NCI-H2196 (cell line): ENCODE data around the gene MAP2K4.

Experiments used
- DNase-seq: peaks from one replicate; lab custom pipeline; 2025; ENCODE audit not compliant: unreplicated experiment; lab: John Stamatoyannopoulos, UW

MAP2K4 gene

GRCh38 chr17:12037970-12038369 lies 17.3 kb downstream of the MAP2K4 start:
- DNase-seq = no peak

- no peak for DNase-seq
These were observed 19.8 kb downstream of the MAP2K4 start for GRCh38 chr17:12040478-12040877.

DNA sequence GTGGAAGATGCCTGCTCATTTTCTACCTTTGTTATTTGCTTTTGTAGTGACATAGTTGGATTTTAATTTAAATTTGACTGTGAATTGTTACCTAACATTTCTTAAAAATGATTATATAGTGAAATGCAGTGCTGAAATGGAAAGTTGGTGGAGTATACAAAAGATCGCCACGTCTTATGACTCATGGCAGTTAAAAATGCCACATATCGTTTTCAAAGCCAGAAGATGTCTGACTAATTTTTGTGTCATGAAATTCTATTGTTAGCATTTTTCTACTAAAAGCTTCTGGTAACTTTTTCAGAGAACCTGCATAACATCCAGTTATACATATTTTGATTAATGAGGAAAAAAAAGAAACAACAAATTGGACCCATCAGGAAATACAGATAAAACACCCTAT lies 20.6 kb downstream of the MAP2K4 start:
- no peak for DNase-seq

DNA sequence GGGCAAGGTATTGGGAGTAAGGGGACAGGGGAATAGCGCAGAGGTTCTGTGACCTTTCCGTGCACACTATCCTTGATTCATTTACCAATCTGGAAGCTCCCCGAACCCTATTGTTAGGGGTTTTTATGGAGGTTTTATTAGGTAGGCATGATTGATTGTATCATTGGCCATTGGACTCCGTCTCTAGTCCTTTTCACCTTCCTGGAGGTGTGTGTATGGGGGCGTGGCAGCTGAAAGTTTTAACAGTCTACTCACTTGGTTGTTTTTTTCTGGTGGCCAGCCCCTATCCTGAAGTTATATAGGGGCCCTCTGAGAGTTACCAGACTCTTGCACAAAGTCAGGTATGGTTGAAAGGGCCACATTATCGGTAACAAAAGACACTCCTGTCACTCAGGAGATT lies 23.0 kb downstream of the MAP2K4 start:
- no peak for DNase-seq

DNA sequence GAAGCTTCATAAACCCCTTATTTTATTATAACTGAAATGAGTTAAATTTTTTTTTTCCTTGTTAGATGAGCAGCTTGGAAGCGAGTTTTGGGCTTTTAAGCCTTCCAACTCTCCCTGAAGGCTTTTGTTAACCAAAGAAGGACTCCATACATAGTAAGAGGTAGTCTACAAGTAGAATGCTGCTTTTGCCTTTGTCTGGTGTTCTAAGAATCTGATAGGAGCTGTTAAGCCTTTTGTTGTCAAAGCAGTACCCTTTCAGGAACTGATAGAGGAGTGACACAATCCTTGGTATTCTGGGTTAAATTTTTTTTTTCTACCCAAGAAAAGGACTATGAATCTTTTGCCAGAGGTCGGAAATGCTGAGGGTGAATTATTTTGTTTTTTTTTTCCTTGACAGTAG lies 26.1 kb downstream of the MAP2K4 start:
- DNase-seq = no peak

DNA sequence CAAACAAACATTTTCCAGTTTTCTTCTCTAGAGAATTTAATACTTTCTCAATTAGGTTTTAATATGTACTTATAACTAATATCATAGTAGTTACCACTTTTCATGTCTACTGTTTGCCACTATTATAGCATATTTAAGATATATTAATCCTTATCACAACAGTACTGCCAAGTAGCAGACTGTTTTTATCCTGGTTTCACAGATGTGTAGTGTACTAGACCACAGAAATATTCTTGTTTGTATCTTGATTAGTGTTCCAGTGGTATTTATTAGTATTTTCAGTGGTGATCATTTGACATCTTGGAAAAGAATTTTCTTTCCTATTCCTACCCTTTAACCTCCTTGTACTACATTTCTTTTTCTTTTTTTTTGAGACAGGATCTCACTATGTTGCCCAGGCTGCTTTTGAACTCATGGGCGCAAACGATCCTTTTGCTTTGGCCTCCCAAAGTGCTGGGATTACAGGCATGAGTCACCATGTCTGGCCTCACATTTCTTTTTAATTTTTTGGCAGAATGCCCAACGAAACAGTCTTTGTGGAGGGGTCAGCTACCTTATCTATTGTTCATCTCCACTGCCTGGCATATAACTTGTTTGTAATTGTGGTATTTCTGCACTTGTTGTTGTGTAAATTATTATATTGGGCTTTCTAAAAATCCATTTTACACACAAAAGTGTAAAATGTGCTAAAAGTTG lies 27.2 kb downstream of the MAP2K4 start:
- DNase-seq = no peak

- DNase-seq = no peak
These were observed 28.3 kb downstream of the MAP2K4 start for GRCh38 chr17:12048843-12049473.

GRCh38 chr17:12050646-12051225 lies 30.1 kb downstream of the MAP2K4 start:
- no peak for DNase-seq

DNA sequence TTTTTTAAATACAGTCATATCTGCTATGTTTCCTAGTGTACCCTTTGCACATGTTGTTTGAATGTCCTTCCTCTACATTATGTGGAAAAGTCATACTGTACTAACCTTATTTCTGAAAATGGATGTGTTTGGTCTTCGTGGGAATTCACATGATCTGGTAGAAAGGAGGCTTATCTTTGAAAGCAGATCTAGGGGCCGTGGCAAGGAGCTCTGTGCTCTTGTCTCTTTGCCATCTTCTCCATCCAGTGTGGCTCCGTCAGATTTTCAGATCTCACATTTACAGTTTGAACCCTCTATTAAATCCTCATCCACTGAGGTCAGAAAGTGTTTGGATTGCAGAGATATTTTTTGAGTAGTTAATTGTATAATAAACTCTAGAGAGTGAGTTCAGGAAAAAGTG lies 32.9 kb downstream of the MAP2K4 start:
- DNase-seq = no peak

- DNase-seq = no peak
These were observed 35.2 kb downstream of the MAP2K4 start for GRCh38 chr17:12055889-12056288.

GRCh38 chr17:12057520-12057919 lies 36.8 kb downstream of the MAP2K4 start:
- no peak for DNase-seq

DNA sequence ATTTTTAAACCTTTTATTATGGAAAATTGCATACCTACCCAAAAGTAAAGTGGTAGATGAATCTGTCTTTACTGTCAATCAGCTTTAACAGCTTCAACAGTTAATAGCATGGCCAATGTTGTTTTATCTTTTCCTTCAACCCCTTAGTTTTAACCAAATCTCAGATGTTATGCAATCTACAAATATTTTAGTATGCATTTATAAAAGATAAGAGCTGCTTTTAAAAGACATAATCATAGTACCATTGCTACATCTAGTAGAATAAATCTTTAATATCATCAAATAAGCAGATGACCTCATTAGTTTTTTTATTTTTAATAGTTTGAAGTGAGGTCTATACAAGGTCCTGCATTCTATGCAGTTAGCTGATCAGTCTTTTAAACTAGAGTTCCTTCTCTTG lies 37.9 kb downstream of the MAP2K4 start:
- DNase-seq = no peak

- no peak for DNase-seq
These were observed 41.6 kb downstream of the MAP2K4 start for GRCh38 chr17:12062249-12062648.

DNA sequence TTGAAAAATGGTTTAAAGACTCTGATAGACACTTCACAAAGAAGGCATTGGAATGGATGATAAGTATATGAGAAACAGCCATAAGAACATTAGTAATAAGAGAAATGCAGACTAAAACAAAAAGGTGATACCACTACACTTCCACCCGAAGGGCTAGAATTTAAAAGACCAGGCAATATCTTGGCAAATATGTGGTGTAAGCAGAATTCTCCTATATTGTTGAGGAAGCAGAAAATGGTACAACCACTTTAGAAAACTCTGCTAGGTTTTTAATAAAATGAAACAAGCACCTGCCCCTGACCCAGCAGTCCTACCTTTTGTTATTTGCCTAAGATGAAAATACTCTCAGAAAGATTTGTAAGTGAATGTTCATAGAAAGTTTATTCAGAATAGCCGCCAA lies 43.7 kb downstream of the MAP2K4 start:
- DNase-seq = no peak

DNA sequence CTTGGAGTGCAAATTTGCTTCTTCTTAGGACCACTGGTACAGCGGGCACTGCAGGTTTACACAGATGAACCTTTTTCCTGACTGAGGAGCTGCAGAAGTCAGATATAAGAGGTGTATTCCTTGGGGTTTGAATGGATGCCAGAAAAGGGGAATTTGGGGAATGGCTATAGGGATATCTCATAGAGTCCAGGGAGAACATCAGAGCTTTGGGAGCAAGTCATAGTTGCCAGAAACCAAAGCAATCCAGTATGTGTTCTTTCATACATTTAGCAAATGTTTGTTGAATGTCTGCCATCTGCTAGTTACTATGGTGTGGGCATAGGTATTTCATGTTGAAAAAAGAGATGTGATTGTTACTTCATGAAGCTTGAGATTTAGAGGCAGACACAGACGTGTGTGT lies 46.8 kb downstream of the MAP2K4 start:
- DNase-seq = no peak

GRCh38 chr17:12068946-12069345 lies 48.3 kb downstream of the MAP2K4 start:
- DNase-seq = no peak

GRCh38 chr17:12070561-12070960 lies 49.9 kb downstream of the MAP2K4 start:
- no peak for DNase-seq

DNA sequence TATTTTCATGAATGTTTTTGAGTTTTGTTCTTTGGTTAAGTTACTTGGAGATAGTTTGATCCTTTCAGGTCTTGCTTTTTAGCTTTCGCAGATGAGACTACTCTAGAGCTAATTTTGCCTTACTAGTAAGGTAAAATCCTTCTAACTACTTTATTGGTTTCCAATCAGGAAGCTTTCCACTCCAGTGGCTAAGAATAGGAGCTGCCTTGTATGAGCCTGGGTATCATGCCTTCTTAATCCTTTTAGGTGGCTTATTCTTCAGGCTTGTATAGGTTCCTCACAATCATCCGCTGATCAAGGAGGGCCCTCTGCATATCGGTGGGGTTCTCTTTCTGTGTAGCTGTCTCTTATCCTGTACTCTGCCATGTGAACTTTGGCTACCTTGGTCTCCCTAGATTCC lies 53.7 kb downstream of the MAP2K4 start:
- DNase-seq = no peak

GRCh38 chr17:12077773-12078172 lies 57.1 kb downstream of the MAP2K4 start:
- DNase-seq = no peak

GRCh38 chr17:12078791-12079190 lies 58.1 kb downstream of the MAP2K4 start:
- DNase-seq = no peak

GRCh38 chr17:12081720-12082119 lies 61.0 kb downstream of the MAP2K4 start:
- no peak for DNase-seq

DNA sequence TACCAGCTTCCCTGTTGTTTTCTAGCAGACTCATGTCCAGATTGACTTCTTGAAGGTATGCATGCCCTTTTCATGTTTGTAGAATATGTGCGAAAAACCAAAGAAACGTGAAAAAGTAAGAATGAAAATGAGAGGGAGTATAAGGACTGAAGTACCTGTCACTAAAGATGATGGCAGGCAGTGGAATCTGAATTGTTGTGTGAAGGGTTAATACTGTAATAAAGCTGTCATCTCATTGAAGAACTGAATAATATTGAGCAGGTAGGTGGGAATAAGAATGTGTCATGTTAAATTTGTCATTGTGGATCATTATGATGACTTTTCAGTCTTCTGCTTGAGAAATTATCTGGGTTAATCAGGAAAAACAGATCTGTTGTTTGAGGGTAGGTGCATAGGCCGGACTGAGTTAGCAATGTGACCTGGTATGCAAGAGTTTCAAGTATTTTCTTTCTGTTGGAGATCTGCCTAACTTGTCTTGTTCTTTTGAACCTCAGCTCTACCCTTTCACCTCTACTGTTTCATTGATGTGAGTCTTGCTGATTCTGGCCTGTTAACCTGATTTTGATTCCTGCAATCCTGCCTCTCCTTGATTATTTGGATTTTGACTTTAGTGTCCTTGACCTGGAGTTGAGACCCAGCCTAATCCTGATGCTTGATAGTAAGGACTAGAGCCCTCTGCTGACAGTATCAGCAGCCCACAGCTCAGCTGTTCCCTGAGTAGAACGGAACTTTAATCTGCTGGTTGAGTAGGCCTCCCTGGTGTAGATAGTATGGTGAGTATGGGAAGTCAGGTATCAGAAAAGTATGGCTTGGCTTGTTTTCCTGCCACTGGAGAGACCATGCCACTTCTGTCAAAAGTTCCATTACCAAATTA lies 64.6 kb downstream of the MAP2K4 start:
- no peak for DNase-seq
